Neutrophil (primary cell): ENCODE results near the gene CEP104.
"Not testable (repeated sequence)": the region's sequence is repeated elsewhere in the genome, so short reads cannot be mapped to it uniquely, and the experiment has no call there.

Experiments used
- H3K27ac ChIP-seq: fragments of 200-600 bp; sonication (generic); 2 replicates; pipeline ENCODE4 v1.5.1; 2016; ENCODE audit warnings: mild to moderate bottlenecking, moderate library complexity
- H3K27me3 ChIP-seq: fragments of 200-600 bp; sonication (generic); 2 replicates; pipeline ENCODE4 v1.6.0; 2016; ENCODE audit warnings: mild to moderate bottlenecking
- H3K36me3 ChIP-seq: fragments of 200-600 bp; sonication (generic); 2 replicates; pipeline ENCODE4 v1.5.1; 2017
- H3K4me1 ChIP-seq, 2 experiments: fragments of 200-600 bp in 1 of 2; sonication (generic) in 1 of 2; 1 replicate in 1 of 2; 2 replicates in 1 of 2; pipeline versions ENCODE4 v1.5.1 to v1.6.1; 2013 to 2016; ENCODE audit warnings: low read depth in 1 of 2, low read length in 1 of 2, mild to moderate bottlenecking in 1 of 2, moderate library complexity in 1 of 2; ENCODE audit not compliant: control insufficient read depth in 1 of 2, insufficient read depth in 1 of 2
- H3K4me3 ChIP-seq, 2 experiments: fragments of 200-600 bp in 1 of 2; sonication (generic) in 1 of 2; 1 replicate in 1 of 2; 2 replicates in 1 of 2; pipeline ENCODE4 v1.5.1; 2013 to 2016; ENCODE audit warnings: low read depth in 1 of 2, low read length in 1 of 2, mild to moderate bottlenecking in 1 of 2, moderate library complexity in 1 of 2
- H3K9me3 ChIP-seq: fragments of 200-600 bp; sonication (generic); 2 replicates; pipeline ENCODE4 v1.5.1; 2016
- TF ChIP-seq, protein P1 (sequence below): fragments of 200-600 bp; sonication (generic); IDR thresholded peaks from 2 replicates; pipeline ENCODE4 v1.5.1; 2016; ENCODE audit warnings: antibody characterized with exemption

Gene CEP104

DNA sequence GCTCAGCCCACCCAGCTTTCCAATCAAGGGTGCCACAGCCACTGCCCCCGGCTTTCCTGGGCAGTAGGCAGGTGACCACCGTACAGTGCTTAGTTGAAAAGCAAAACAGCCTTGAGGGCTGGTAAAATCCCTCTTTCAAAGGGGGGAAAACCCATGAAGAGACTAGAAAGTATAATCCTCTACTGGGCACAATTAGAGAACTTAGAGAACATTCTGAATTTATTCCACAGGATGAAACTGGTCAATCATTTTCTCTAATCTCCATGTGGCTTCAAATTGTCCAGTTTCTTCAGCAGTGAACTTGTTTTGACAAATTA is 45.5 kb downstream of the CEP104 start:
- TF ChIP-seq, protein P1, sequence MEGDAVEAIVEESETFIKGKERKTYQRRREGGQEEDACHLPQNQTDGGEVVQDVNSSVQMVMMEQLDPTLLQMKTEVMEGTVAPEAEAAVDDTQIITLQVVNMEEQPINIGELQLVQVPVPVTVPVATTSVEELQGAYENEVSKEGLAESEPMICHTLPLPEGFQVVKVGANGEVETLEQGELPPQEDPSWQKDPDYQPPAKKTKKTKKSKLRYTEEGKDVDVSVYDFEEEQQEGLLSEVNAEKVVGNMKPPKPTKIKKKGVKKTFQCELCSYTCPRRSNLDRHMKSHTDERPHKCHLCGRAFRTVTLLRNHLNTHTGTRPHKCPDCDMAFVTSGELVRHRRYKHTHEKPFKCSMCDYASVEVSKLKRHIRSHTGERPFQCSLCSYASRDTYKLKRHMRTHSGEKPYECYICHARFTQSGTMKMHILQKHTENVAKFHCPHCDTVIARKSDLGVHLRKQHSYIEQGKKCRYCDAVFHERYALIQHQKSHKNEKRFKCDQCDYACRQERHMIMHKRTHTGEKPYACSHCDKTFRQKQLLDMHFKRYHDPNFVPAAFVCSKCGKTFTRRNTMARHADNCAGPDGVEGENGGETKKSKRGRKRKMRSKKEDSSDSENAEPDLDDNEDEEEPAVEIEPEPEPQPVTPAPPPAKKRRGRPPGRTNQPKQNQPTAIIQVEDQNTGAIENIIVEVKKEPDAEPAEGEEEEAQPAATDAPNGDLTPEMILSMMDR = no peak

DNA sequence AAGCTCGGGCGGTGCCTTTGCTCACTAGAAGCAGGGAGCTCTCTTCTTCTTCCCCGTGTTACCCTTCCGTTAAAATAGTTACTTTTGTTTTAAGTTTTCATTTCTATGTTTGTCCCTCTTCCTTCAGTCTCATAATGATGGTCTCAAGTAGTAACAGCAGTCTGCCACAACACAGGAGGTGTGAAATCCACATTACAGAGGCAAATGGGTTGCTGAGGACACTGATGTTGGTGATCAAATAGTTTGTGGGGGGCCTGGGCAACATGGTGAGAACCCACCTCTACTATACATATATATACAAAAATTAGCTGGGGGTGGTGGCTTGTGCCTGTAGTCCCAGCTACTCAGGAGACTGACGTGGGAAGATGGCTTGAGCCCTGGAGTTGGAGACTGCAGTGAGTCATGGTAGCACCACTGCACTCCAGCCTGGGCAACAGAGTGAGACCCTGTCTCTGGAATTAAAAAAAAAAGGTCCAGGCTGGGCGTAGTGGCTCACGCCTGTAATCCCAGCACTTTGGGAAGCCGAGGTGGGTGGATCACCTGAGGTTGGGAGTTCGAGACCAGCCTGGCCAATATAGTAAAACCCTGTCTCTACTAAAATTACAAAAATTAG is 46.8 kb downstream of the CEP104 start:
- H3K27ac ChIP-seq, H3K4me1 ChIP-seq, H3K4me3 ChIP-seq, H3K9me3 ChIP-seq, H3K27me3 ChIP-seq: not testable (repeated sequence)
- H3K36me3 ChIP-seq = peaks cover 18% of the 10 kb centered on the region

More for the DNA sequence above, 45.5 kb downstream of the CEP104 start:
- Histone ChIP-seq H3K27me3 (no peaks in the 10 kb centered on the region), H3K9me3 (no peaks in the 10 kb centered on the region), H3K36me3 (peaks cover 31% of the 10 kb centered on the region), H3K4me1 (no peaks in the 10 kb centered on the region), H3K27ac (no peak overlapping the region), H3K4me3 (no peak overlapping the region)

GRCh38 chr1:3809680-3810079 is 47.3 kb downstream of the CEP104 start:
- H3K27me3 ChIP-seq = peaks cover 8% of the 10 kb centered on the region
- H3K4me1 ChIP-seq = no peaks in the 10 kb centered on the region
- TF ChIP-seq, protein P1 = no peak
- peaks cover 12% of the 10 kb centered on the region for H3K36me3 ChIP-seq
- H3K9me3 ChIP-seq = no peaks in the 10 kb centered on the region
- H3K4me3 ChIP-seq = no peak overlapping the region
- H3K27ac ChIP-seq = no peak overlapping the region

DNA sequence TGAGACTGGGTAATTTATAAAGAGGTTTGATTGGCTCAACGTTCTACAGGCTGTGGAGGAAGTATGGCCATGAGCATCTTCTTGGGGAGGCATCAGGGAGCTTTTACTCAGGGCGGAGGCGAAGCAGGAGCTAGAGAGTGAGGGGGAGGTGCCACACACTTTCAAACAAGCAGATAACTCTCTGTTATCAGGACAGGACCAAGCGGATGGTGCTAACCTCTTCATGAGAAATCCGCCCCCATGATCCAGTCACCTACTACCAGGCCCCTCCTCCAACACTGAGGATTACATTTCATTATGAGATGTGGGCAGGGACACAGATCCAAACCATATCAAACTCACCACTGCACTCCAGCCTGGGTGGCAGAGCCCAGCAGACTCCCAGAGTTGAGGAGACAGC is 49.2 kb downstream of the CEP104 start:
- Histone ChIP-seq H3K27ac (no peak overlapping the region), H3K36me3 (no peaks in the 10 kb centered on the region), H3K4me1 (no peaks in the 10 kb centered on the region), H3K27me3 (peaks cover 27% of the 10 kb centered on the region), H3K4me3 (no peak overlapping the region), H3K9me3 (no peaks in the 10 kb centered on the region)
- TF ChIP-seq, protein P1 = no peak

DNA sequence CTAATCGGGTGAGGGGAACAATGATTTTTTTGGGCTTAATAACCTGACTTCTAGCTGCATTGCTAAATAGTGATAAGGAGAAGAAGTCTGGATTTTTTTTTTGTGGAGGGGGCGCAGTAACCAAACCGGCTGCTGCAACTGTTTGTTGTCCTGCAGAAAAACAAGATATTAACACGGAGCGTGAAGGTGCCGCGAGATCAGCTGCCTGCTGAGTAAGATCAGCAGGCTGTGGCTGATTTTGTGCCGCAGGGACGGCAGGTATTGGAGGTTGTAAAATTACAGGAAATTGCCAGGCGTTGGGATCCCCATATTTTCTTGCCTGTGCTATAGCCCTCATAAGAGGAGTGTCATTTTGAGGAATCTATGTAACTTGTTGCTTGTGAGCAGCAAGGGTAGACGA is 52.0 kb downstream of the CEP104 start:
- no peak overlapping the region for H3K27ac ChIP-seq
- H3K4me3 ChIP-seq = no peak overlapping the region
- TF ChIP-seq, protein P1 = no peak
- no peaks in the 10 kb centered on the region for H3K36me3 ChIP-seq
- H3K9me3 ChIP-seq = no peaks in the 10 kb centered on the region
- H3K27me3 ChIP-seq = peaks cover 52% of the 10 kb centered on the region
- no peaks in the 10 kb centered on the region for H3K4me1 ChIP-seq

- not testable (repeated sequence) for H3K36me3 ChIP-seq, H3K4me3 ChIP-seq, H3K27ac ChIP-seq, H3K9me3 ChIP-seq, H3K4me1 ChIP-seq
- peaks cover 56% of the 10 kb centered on the region for H3K27me3 ChIP-seq
Measured at GRCh38 chr1:3804627-3804944, 52.4 kb downstream of the CEP104 start.
